Hepatocyte (in vitro differentiated cells): ENCODE results near the gene FCAMR.

Source experiments
- CTCF ChIP-seq: fragments of 200-600 bp; sonication (generic); IDR thresholded peaks from 2 replicates; pipeline ENCODE4 v1.5.1; 2016; ENCODE audit warnings: antibody characterized with exemption, mild to moderate bottlenecking; ENCODE audit not compliant: poor library complexity
- EZH2 ChIP-seq: fragments of 200-600 bp; sonication (generic); IDR thresholded peaks from 2 replicates; pipeline ENCODE4 v1.6.1; 2016; ENCODE audit warnings: antibody characterized with exemption, mild to moderate bottlenecking, borderline replicate concordance
- EZH2phosphoT487 ChIP-seq: fragments of 200-600 bp; sonication (generic); IDR thresholded peaks from one replicate; pipeline ENCODE4 v1.6.1; 2018; ENCODE audit warnings: antibody characterized with exemption, mild to moderate bottlenecking, low read depth, moderate library complexity; ENCODE audit not compliant: unreplicated experiment, severe bottlenecking

DNA sequence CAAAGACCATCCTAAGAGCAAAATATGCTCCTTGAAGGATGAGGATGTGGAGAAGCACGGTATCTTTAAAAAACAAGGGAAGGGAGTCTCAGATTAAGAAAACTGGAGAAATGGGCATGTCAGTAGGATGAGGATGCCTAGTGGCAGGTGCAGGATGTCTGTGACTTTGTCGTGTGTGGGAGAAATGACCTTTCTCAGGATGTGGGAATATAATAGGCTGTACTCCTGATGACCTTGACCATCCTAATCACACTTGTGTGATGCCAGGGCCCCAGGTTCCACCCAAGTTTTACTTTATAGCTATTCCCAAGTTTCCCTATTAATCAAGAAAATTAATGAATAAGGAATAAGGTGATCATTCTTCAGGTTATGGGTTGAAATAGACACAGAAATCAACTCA is 49.4 kb upstream of the FCAMR start:
- TF ChIP-seq CTCF (no peak), EZH2 (no peak), EZH2phosphoT487 (no peak)
